OCI-LY1 (cell line): ENCODE measurements around the gene ITIH1.

Experiments
- EZH2 ChIP-seq: fragments of 200-600 bp; sonication (generic), shearing (Covaris generic); IDR thresholded peaks from 2 replicates; pipeline ENCODE4 v1.8.0; 2017; ENCODE audit warnings: borderline replicate concordance, mixed run types, mild to moderate bottlenecking, antibody characterized with exemption, low read length, moderate library complexity, mixed read lengths
- TF ChIP-seq, protein P1 (sequence below): fragments of 200-600 bp; sonication (generic), shearing (Covaris generic); IDR thresholded peaks from 2 replicates; pipeline ENCODE4 v1.5.1; 2017; ENCODE audit warnings: mild to moderate bottlenecking, antibody characterized with exemption, low read length, moderate library complexity, mixed read lengths

DNA sequence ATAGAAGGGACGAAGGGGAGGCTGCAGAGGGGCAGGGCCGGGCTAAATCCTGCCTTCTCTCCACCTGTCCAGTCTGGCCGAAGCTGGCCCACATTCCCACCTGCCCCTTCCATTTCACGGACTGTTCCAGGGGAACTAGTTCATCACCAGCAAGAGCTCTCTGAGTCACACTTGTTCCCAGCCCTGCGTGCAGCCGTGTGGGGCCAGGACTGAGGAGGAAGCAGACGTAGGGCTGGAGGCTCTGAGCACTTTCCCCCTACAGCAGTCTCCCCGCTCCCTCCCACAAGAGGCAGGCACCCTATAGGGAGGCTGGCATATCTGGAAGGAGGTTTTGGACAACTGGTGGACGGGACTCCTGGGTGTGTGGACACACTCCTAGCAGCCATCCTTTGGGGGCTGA, 50.0 kb downstream of the ITIH1 start:
- TF ChIP-seq, protein P1, sequence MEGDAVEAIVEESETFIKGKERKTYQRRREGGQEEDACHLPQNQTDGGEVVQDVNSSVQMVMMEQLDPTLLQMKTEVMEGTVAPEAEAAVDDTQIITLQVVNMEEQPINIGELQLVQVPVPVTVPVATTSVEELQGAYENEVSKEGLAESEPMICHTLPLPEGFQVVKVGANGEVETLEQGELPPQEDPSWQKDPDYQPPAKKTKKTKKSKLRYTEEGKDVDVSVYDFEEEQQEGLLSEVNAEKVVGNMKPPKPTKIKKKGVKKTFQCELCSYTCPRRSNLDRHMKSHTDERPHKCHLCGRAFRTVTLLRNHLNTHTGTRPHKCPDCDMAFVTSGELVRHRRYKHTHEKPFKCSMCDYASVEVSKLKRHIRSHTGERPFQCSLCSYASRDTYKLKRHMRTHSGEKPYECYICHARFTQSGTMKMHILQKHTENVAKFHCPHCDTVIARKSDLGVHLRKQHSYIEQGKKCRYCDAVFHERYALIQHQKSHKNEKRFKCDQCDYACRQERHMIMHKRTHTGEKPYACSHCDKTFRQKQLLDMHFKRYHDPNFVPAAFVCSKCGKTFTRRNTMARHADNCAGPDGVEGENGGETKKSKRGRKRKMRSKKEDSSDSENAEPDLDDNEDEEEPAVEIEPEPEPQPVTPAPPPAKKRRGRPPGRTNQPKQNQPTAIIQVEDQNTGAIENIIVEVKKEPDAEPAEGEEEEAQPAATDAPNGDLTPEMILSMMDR = no peak
- no peak for TF ChIP-seq EZH2
